ENCODE measurements around the gene EP400. TPM values are rescaled to one million over a fixed set of nuclear protein-coding genes. Genes with fewer than 3 reads are reported as not detected.

EP400 gene
- total and polyA plus RNA-seq, 9 of the 15 experiments (the other 6 are each of a cell fraction or from before 2014, with no cell fraction given), result 4.5 to 58.0 (median 7.0) TPM

DNA sequence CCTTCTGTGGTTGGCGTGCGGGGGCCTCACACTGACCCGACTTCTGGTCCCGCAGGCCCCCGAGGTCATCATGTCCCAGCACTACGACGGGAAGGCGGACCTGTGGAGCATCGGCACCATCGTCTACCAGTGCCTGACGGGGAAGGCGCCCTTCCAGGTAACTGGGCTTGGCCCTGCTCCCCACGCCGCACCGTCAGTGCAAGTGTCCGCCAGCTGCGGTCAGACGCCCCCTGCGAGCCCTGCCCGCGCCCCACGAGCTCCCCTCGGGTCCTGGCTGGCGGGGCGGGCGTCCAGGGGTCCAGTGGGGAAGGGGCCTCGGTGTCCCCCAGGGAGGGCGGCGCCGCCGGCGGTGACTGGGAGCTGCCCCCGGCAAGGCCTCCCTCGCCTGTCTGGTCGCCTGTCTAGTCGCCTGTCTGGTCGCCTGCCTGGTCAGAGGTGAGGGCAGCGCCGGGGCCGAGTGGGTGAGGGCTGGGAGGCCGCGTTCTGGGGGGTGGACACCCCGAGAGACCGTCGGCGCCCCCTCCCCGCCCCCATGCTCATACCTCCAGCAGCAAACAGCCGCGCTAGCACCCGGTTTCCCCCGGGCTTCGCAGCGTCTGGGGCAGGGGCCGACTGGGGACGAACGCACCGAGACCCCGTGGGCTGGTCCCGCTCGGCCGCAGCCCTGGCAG is 40.5 kb upstream of the EP400 start:
- Histone ChIP-seq H3K9ac (ENCODE audit: insufficient read depth in 1 of 2, low read depth in 2 of 2, low read length in 2 of 2) (no peak overlapping the region), H3K36me3 (ENCODE audit: control insufficient read depth, insufficient read depth, low read length) (peaks cover 14% of the 10 kb centered on the region; the same call in 2 of the 3 replicates), H3K4me2 (ENCODE audit: insufficient read depth, low read length) (no peak overlapping the region), H3K27me3 (ENCODE audit: control insufficient read depth in 2 of 2, insufficient read depth in 2 of 2, low read length in 2 of 2) (no peaks in the 10 kb centered on the region), H3K9me1 (ENCODE audit: control insufficient read depth, insufficient read depth, low read length) (no peaks in the 10 kb centered on the region), H2AFZ (ENCODE audit: low read depth, low read length) (no peak overlapping the region), H3K4me1 (replicated peaks in 1 of 2; ENCODE audit: control insufficient read depth in 2 of 2, insufficient read depth in 2 of 2, low read length in 2 of 2) (peaks cover 0 to 27% of the 10 kb centered on the region in 2 experiments; a peak in 2 of 5 replicates), H3K4me3 (no peak overlapping the region), H4K20me1 (replicated peaks; ENCODE audit: control insufficient read depth, insufficient read depth, low read length) (0 out of 2 replicates have a peak, but pooled peaks cover 11% of the 10 kb centered on the region), H3K27ac (ENCODE audit: extremely low read depth, low read depth, low read length) (no peak overlapping the region), H3K79me2 (ENCODE audit: control insufficient read depth, insufficient read depth, low read length) (no peaks in the 10 kb centered on the region), H3K9me3 (replicated peaks; ENCODE audit: control insufficient read depth, insufficient read depth, low read depth, low read length) (no peaks in the 10 kb centered on the region)
- no TSS peak for BruUV-seq (replicated peaks)
- in situ Hi-C loops (cut with MboI), result no loop called here
- intact Hi-C loops (cut with micrococcal nuclease), result no loop called here
- WGBS (ENCODE audit: insufficient coverage, low coverage, missing lambda C conversion rate), result 94% methylated on average over 20 of the region's 61 CpGs
- ChIA-PET POLR2A (interaction anchor here (1.6 to 2.6 kb wide), 2 partner anchors 10 to 13 kb away, joined by 5 to 8 read pairs; no protein-coding TSS in a partner anchor), CTCF (ENCODE audit: low intra/inter-chr PET ratio) (no interaction called here)
- DNase-seq (ENCODE audit: extremely low read depth in 1 of 4, low spot score in 3 of 4), result no peak
- ATAC-seq, result no peak
- TF ChIP-seq ZFPM2 (CRISPR knock-in tag; IDR thresholded peaks at IDR 0.05) (no peak), POLR2G (IDR thresholded peaks at IDR 0.05; ENCODE audit: low read depth, low read length) (0 out of 2 replicates have a peak, but pooled peaks have one; percentile 9)
- no peak for FAIRE-seq

GRCh38 chr12:131909752-131910219 is 40.0 kb upstream of the EP400 start:
- DNase-seq (ENCODE audit: extremely low read depth in 1 of 4, low spot score in 3 of 4), result no peak
- no TSS peak for BruUV-seq (replicated peaks)
- intact Hi-C loops (cut with micrococcal nuclease) (no loop called here), in situ Hi-C loops (cut with MboI) (no loop called here)
- H3K9me1 ChIP-seq (ENCODE audit: control insufficient read depth, insufficient read depth, low read length), result no peaks in the 10 kb centered on the region
- no peaks in the 10 kb centered on the region for H3K9me3 ChIP-seq (replicated peaks; ENCODE audit: control insufficient read depth, insufficient read depth, low read depth, low read length)
- H3K9ac ChIP-seq (ENCODE audit: insufficient read depth in 1 of 2, low read depth in 2 of 2, low read length in 2 of 2), result no peak overlapping the region
- ChIA-PET POLR2A (interaction anchor here (0.6 to 2.6 kb wide), 4 partner anchors 11 to 45 kb away, joined by 3 to 8 read pairs (median 4); no protein-coding TSS in a partner anchor), CTCF (ENCODE audit: low intra/inter-chr PET ratio) (no interaction called here)
- TF ChIP-seq TCF7L2 (IDR thresholded peaks at IDR 0.05; ENCODE audit: low read depth, low read length) (no peak), SMARCC2 (IDR thresholded peaks at IDR 0.05; ENCODE audit: low read depth) (no peak), RBM22 (IDR thresholded peaks at IDR 0.05; ENCODE audit: low read depth, low read length, poor library complexity, severe bottlenecking) (peak; percentile 35), ZBTB33 (CRISPR knock-in tag; IDR thresholded peaks at IDR 0.05) (peak; percentile 24; the same call in 1 of the 2 replicates)
- no peaks in the 10 kb centered on the region for H3K79me2 ChIP-seq (ENCODE audit: control insufficient read depth, insufficient read depth, low read length)
- ATAC-seq, result no peak
- no peak overlapping the region for H2AFZ ChIP-seq (ENCODE audit: low read depth, low read length)
- H4K20me1 ChIP-seq (replicated peaks; ENCODE audit: control insufficient read depth, insufficient read depth, low read length), result 0 out of 2 replicates have a peak, but pooled peaks cover 6% of the 10 kb centered on the region
- WGBS (ENCODE audit: insufficient coverage, low coverage, missing lambda C conversion rate), result 90% methylated on average over 7 of the region's 26 CpGs
- FAIRE-seq, result no peak
- H3K4me3 ChIP-seq, result no peak overlapping the region
- H3K27ac ChIP-seq (ENCODE audit: extremely low read depth, low read depth, low read length), result no peak overlapping the region
- no peaks in the 10 kb centered on the region for H3K27me3 ChIP-seq (ENCODE audit: control insufficient read depth in 2 of 2, insufficient read depth in 2 of 2, low read length in 2 of 2)
- H3K4me2 ChIP-seq (ENCODE audit: insufficient read depth, low read length), result no peak overlapping the region
- peaks cover 18% of the 10 kb centered on the region; the same call in 2 of the 3 replicates for H3K36me3 ChIP-seq (ENCODE audit: control insufficient read depth, insufficient read depth, low read length)
- peaks cover 0 to 26% of the 10 kb centered on the region in 2 experiments; a peak in 2 of 5 replicates for H3K4me1 ChIP-seq (replicated peaks in 1 of 2; ENCODE audit: control insufficient read depth in 2 of 2, insufficient read depth in 2 of 2, low read length in 2 of 2)
